IMR-90 (cell line): ENCODE data around the gene LIPH. TPM values are rescaled to one million over a fixed set of nuclear protein-coding genes. Genes with fewer than 3 reads are reported as not detected.

ENCODE experiments used
- ATAC-seq: fragments of 200-7000 bp; cut with Tn5 transposase; 2 replicates; pipeline ENCODE4 v1.9.1; 2020; ENCODE audit warnings: low read depth, mild to moderate bottlenecking, moderate library complexity
- BruUV-seq: library from RNA; stranded (reverse); fragments of 400-500 nt; replicated peaks from 2 replicates; lab custom pipeline; 2021; lab: Mats Ljungman, UMichigan
- CTCF ChIA-PET: fragments of 300-600 bp; formaldehyde crosslinking; extraction: SDS; loops from one replicate; lab custom pipeline; 2021; ENCODE audit warnings: antibody characterized with exemption; lab: Yijun Ruan, JAX
- POLR2A ChIA-PET: fragments of 300-600 bp; sonication (Branson Sonifier 250); formaldehyde crosslinking; loops from one replicate; lab custom pipeline; 2022; ENCODE audit warnings: antibody characterized with exemption; ENCODE audit not compliant: unreplicated experiment; lab: Charles Lee
- DNase-seq: peaks from one replicate; pipeline ENCODE4 v3.0.0; 2013
- H2AFZ ChIP-seq: replicated peaks from 2 replicates; pipeline ENCODE3; 2013; ENCODE audit warnings: low read length, mild to moderate bottlenecking; ENCODE audit not compliant: poor library complexity
- H2AK5ac ChIP-seq: 2 replicates; pipeline ENCODE4 v1.6.1; 2013; ENCODE audit warnings: low read depth, low read length, inconsistent platforms
- H2AK9ac ChIP-seq: replicated peaks from 2 replicates; pipeline ENCODE3; 2013; ENCODE audit warnings: mild to moderate bottlenecking, low read depth, low read length, moderate library complexity; ENCODE audit not compliant: poor library complexity
- H2BK120ac ChIP-seq: 2 replicates; pipeline ENCODE4 v1.6.1; 2013; ENCODE audit warnings: low read depth, low read length, inconsistent platforms
- H2BK15ac ChIP-seq: 3 replicates; pipeline ENCODE4 v1.6.1; 2013; ENCODE audit warnings: low read depth, low read length, inconsistent platforms
- H2BK20ac ChIP-seq: 2 replicates; pipeline ENCODE4 v1.6.1; 2013; ENCODE audit warnings: low read depth, mild to moderate bottlenecking, inconsistent platforms, low read length, moderate library complexity
- H2BK5ac ChIP-seq: 2 replicates; pipeline ENCODE4 v1.6.1; 2013; ENCODE audit warnings: mild to moderate bottlenecking, low read depth, low read length, inconsistent platforms; ENCODE audit not compliant: poor library complexity, severe bottlenecking
- H3K14ac ChIP-seq: replicated peaks from 2 replicates; pipeline ENCODE4 v1.6.1; 2013; ENCODE audit warnings: low read depth, low read length, inconsistent platforms
- H3K18ac ChIP-seq: 2 replicates; pipeline ENCODE4 v1.6.1; 2013; ENCODE audit warnings: low read depth, low read length, control low read depth
- H3K23ac ChIP-seq: 2 replicates; pipeline ENCODE4 v1.6.1; 2013; ENCODE audit warnings: low read depth, low read length, inconsistent platforms
- H3K27ac ChIP-seq: 2 replicates; pipeline ENCODE4 v1.5.1; 2013; ENCODE audit warnings: mild to moderate bottlenecking, control low read depth, low read length; ENCODE audit not compliant: insufficient read depth
- H3K27me3 ChIP-seq: 2 replicates; pipeline ENCODE4 v1.6.1; 2013; ENCODE audit warnings: low read length; ENCODE audit not compliant: control insufficient read depth, insufficient read depth
- H3K36me3 ChIP-seq: 2 replicates; pipeline ENCODE4 v1.6.1; 2013; ENCODE audit warnings: low read length, mixed read lengths; ENCODE audit not compliant: control insufficient read depth, insufficient read depth
- H3K4ac ChIP-seq: 2 replicates; pipeline ENCODE4 v1.6.1; 2013; ENCODE audit warnings: low read depth, low read length, inconsistent platforms
- H3K4me1 ChIP-seq: 2 replicates; pipeline ENCODE4 v1.6.1; 2013; ENCODE audit warnings: low read length, mixed read lengths; ENCODE audit not compliant: control insufficient read depth, insufficient read depth
- H3K4me2 ChIP-seq: 2 replicates; pipeline ENCODE4 v1.6.1; 2013; ENCODE audit warnings: low read depth, mild to moderate bottlenecking, control low read depth, low read length, moderate library complexity
- H3K4me3 ChIP-seq: 2 replicates; pipeline ENCODE4 v1.5.1; 2013; ENCODE audit warnings: low read depth, mild to moderate bottlenecking, control low read depth, low read length, moderate library complexity; ENCODE audit not compliant: insufficient read depth
- H3K56ac ChIP-seq: 2 replicates; pipeline ENCODE4 v1.6.1; 2013; ENCODE audit warnings: low read length, inconsistent platforms; ENCODE audit not compliant: insufficient read depth; ENCODE audit errors: extremely low read depth
- H3K79me1 ChIP-seq, 2 experiments: 2 replicates each; pipeline ENCODE4 v1.6.1; 2013; ENCODE audit warnings: low read length in 2 of 2, inconsistent platforms in 1 of 2, low read depth in 1 of 2
- H3K9ac ChIP-seq: 2 replicates; pipeline ENCODE4 v1.6.1; 2013; ENCODE audit warnings: low read depth, low read length, control low read depth
- H3K9me1 ChIP-seq: 2 replicates; pipeline ENCODE4 v1.6.1; 2013; ENCODE audit warnings: low read length, inconsistent platforms; ENCODE audit not compliant: insufficient read depth
- H3K9me3 ChIP-seq: 2 replicates; pipeline ENCODE4 v1.6.1; 2013; ENCODE audit warnings: low read length; ENCODE audit not compliant: control insufficient read depth, insufficient read depth
- H4K20me1 ChIP-seq: 2 replicates; pipeline ENCODE4 v1.6.1; 2013; ENCODE audit warnings: low read length, inconsistent platforms; ENCODE audit not compliant: insufficient read depth
- H4K5ac ChIP-seq: 2 replicates; pipeline ENCODE4 v1.6.1; 2013; ENCODE audit warnings: mild to moderate bottlenecking, low read depth, low read length, control low read depth
- H4K8ac ChIP-seq, 2 experiments: 2 replicates each; pipeline ENCODE4 v1.6.1; 2013; ENCODE audit warnings: low read depth in 2 of 2, low read length in 2 of 2, control low read depth in 1 of 2, inconsistent platforms in 1 of 2
- H4K91ac ChIP-seq: 2 replicates; pipeline ENCODE4 v1.6.1; 2013; ENCODE audit warnings: low read depth, low read length, inconsistent platforms; ENCODE audit not compliant: insufficient read depth
- BHLHE40 ChIP-seq: fragments of 150-350 bp; IDR thresholded peaks from 2 replicates; pipeline ENCODE4 v1.6.1; 2016; ENCODE audit warnings: mild to moderate bottlenecking, low read depth, low read length
- CEBPB ChIP-seq: IDR thresholded peaks from 2 replicates; pipeline ENCODE4 v1.6.1; 2012; ENCODE audit warnings: low read depth, low read length, improper control_type of control experiment
- ELK1 ChIP-seq: fragments of 150-350 bp; IDR thresholded peaks from 2 replicates; pipeline ENCODE4 v1.6.1; 2016; ENCODE audit warnings: low read depth, mild to moderate bottlenecking, low read length, moderate library complexity, borderline replicate concordance
- FOS ChIP-seq: fragments of 150-350 bp; IDR thresholded peaks from 2 replicates; pipeline ENCODE4 v1.6.1; 2016; ENCODE audit warnings: low read depth, low read length
- MAFK ChIP-seq: IDR thresholded peaks from 2 replicates; pipeline ENCODE4 v1.6.1; 2012; ENCODE audit warnings: low read depth, low read length, improper control_type of control experiment
- MAZ ChIP-seq: IDR thresholded peaks from 2 replicates; pipeline ENCODE4 v1.6.1; 2012; ENCODE audit warnings: low read depth, mild to moderate bottlenecking, low read length, improper control_type of control experiment, moderate library complexity, borderline replicate concordance
- MXI1 ChIP-seq: IDR thresholded peaks from 2 replicates; pipeline ENCODE4 v1.6.1; 2012; ENCODE audit warnings: low read depth, mild to moderate bottlenecking, low read length, moderate library complexity, borderline replicate concordance
- NFE2L2 ChIP-seq: fragments of 150-350 bp; IDR thresholded peaks from 2 replicates; pipeline ENCODE4 v1.6.1; 2016; ENCODE audit warnings: low read depth, mild to moderate bottlenecking, low read length
- POLR2A ChIP-seq: IDR thresholded peaks from 2 replicates; pipeline ENCODE4 v1.6.1; 2012; ENCODE audit warnings: mild to moderate bottlenecking, low read depth, low read length
- RAD21 ChIP-seq: IDR thresholded peaks from 2 replicates; pipeline ENCODE4 v1.6.1; 2012; ENCODE audit warnings: low read length, improper control_type of control experiment
- RCOR1 ChIP-seq: IDR thresholded peaks from 2 replicates; pipeline ENCODE4 v1.6.1; 2012; ENCODE audit warnings: mild to moderate bottlenecking, low read length, improper control_type of control experiment; ENCODE audit not compliant: insufficient replicate concordance
- RFX5 ChIP-seq: IDR thresholded peaks from 2 replicates; pipeline ENCODE4 v1.8.0; 2012; ENCODE audit warnings: low read depth, mild to moderate bottlenecking, low read length, moderate library complexity
- SMC3 ChIP-seq: fragments of 150-350 bp; IDR thresholded peaks from 2 replicates; pipeline ENCODE4 v1.6.1; 2016; ENCODE audit warnings: low read depth, mild to moderate bottlenecking, antibody characterized with exemption, low read length, moderate library complexity
- USF2 ChIP-seq: fragments of 150-350 bp; IDR thresholded peaks from 2 replicates; pipeline ENCODE4 v1.6.1; 2017; ENCODE audit warnings: mild to moderate bottlenecking, antibody characterized with exemption, low read length, low read depth
- WGBS, 2 experiments: methylation state at CpG; one replicate each; pipeline versions ENCODE4 v1.1.5 to v1.1.7; 2013; ENCODE audit warnings: missing lambda C conversion rate in 2 of 2; ENCODE audit not compliant: insufficient read length in 1 of 2; ENCODE audit errors: extremely low coverage in 2 of 2; 5-methylcytosine and 5-hydroxymethylcytosine counted together
- dilution Hi-C: fragments of 300-500 bp; cut with HindIII; formaldehyde crosslinking; loops from one replicate; pipeline ENCODE4 v1.14.3; 2018; ENCODE audit warnings: low sequenced_read_pairs; ENCODE audit not compliant: unreplicated experiment
- in situ Hi-C: fragments of 300-500 bp; cut with MboI; formaldehyde crosslinking; loops from 3 replicates; pipeline ENCODE4 v1.14.3; 2019; ENCODE audit warnings: low sequenced_read_pairs, inconsistent platforms, mixed read lengths
- intact Hi-C: fragments of 100-400 bp; cut with micrococcal nuclease; formaldehyde crosslinking; loops from 2 replicates; pipeline ENCODE4 v1.10.0; 2022
- polyA plus RNA-seq, 3 experiments: library from polyadenylated mRNA; depleted of rRNA; stranded (reverse); fragments of >200 nt; gene quantifications; 2 replicates each; pipeline ENCODE4 v1.2.3, GENCODE V29; 2012; ENCODE audit warnings: low replicate concordance in 1 of 3
- total RNA-seq: library from RNA; depleted of rRNA; stranded (reverse); fragments of >200 nt; gene quantifications from 2 replicates; pipeline ENCODE4 v1.2.3, GENCODE V29; 2012

Gene LIPH
- total and polyA plus RNA-seq, 2 of the 4 experiments (the other 2 are of a cell fraction), result 0.27 to 0.36 TPM

GRCh38 chr3:185484296-185484695 is 68.1 kb downstream of the LIPH start:
- H3K9me3 ChIP-seq, result no peaks in the 10 kb centered on the region
- no peak overlapping the region for H4K5ac ChIP-seq
- no peak overlapping the region for H3K27ac ChIP-seq
- no peaks in the 10 kb centered on the region for H3K27me3 ChIP-seq
- no peak for TF ChIP-seq USF2
- no peak for TF ChIP-seq MXI1
- no peak for TF ChIP-seq MAFK
- TF ChIP-seq RFX5, result no peak
- no peak for TF ChIP-seq CEBPB
- TF ChIP-seq POLR2A, result no peak
- TF ChIP-seq RCOR1, result no peak
- TF ChIP-seq NFE2L2, result no peak
- TF ChIP-seq BHLHE40, result no peak
- TF ChIP-seq SMC3, result no peak
- no peak for TF ChIP-seq FOS
- no peak for TF ChIP-seq MAZ
- TF ChIP-seq RAD21, result no peak
- no peak for TF ChIP-seq ELK1
- no peak overlapping the region for H2AFZ ChIP-seq
- H3K79me1 ChIP-seq, result no peaks in the 10 kb centered on the region
- WGBS, 2 experiments, result no CpG with 5 or more reads among the region's 3 CpGs
- H3K4ac ChIP-seq, result no peak overlapping the region
- ChIA-PET CTCF (no interaction called here), POLR2A (no interaction called here)
- H2BK120ac ChIP-seq, result no peak overlapping the region
- H2AK5ac ChIP-seq, result no peak overlapping the region
- no peak overlapping the region for H3K18ac ChIP-seq
- H4K91ac ChIP-seq, result no peak overlapping the region
- no peaks in the 10 kb centered on the region for H3K4me1 ChIP-seq
- H4K8ac ChIP-seq, result no peak overlapping the region
- no peak overlapping the region for H3K14ac ChIP-seq
- no peak overlapping the region for H3K9ac ChIP-seq
- no peak overlapping the region for H3K56ac ChIP-seq
- peaks cover 16% of the 10 kb centered on the region for H3K36me3 ChIP-seq
- H3K4me2 ChIP-seq, result no peak overlapping the region
- no peaks in the 10 kb centered on the region for H4K20me1 ChIP-seq
- dilution Hi-C loops, result no loop called here
- no peak overlapping the region for H3K4me3 ChIP-seq
- in situ Hi-C loops, result no loop called here
- no peak overlapping the region for H2BK5ac ChIP-seq
- H2BK20ac ChIP-seq, result no peak overlapping the region
- intact Hi-C loops, result no loop called here
- no peak for ATAC-seq
- no peak for DNase-seq
- H3K9me1 ChIP-seq, result peaks cover 5% of the 10 kb centered on the region; the same call in 1 of the 2 replicates
- BruUV-seq, result no TSS peak
- H2BK15ac ChIP-seq, result no peak overlapping the region
- H3K23ac ChIP-seq, result no peak overlapping the region
- H2AK9ac ChIP-seq, result no peak overlapping the region
